Measurements from ENCODE around the gene AFMID.

DNA sequence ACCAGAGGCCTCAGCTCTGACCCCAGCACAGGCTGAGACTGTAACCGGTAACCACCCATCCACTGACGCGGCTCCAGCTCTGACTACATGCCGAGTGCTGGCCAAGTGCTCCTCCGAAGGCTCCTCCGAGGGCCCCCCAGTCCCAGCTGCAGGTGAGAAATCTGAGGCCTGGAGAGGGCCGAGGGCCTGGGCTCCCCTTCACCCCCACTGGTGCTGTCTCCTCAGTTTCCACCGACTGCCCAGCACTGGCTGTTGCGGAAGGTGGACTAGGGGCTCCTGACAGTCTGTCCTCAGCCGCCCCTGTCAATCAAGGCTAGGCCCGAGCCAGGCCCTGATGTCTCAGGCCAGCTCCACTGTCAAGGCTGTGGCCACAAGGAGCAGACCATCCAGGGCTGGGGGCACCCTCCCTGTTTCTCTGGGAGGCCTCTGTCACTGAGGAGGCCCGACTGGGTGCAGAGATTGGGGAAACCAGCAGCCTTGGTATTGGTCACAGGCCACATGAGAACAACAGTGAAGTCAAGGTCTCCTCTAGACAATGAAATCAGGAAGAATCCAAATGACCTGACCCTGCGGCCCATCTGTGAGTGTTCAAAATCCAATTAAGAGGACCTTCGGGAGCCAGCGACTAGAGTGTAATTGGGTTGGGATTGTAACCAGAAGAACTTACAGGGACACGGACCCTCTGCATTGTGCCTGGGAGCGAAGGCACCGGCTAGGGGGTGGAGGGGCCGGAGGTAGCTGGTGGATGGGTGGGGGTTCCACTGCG lies 49.4 kb downstream of the AFMID start:
- TF ChIP-seq POLR2AphosphoS5 (IDR thresholded peaks at IDR 0.05; ENCODE audit: low read depth, low read length), result no peak
- TF ChIP-seq MAFK (IDR thresholded peaks at IDR 0.05; ENCODE audit: low read depth, low read length), result no peak
- no peak for TF ChIP-seq POLR2A (IDR thresholded peaks at IDR 0.05; ENCODE audit: control extremely low read depth in 1 of 2, low read depth in 2 of 2, low read length in 2 of 2)
- TF ChIP-seq, protein P1, sequence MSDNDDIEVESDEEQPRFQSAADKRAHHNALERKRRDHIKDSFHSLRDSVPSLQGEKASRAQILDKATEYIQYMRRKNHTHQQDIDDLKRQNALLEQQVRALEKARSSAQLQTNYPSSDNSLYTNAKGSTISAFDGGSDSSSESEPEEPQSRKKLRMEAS (IDR thresholded peaks at IDR 0.05), result no peak
- TF ChIP-seq, protein P2, sequence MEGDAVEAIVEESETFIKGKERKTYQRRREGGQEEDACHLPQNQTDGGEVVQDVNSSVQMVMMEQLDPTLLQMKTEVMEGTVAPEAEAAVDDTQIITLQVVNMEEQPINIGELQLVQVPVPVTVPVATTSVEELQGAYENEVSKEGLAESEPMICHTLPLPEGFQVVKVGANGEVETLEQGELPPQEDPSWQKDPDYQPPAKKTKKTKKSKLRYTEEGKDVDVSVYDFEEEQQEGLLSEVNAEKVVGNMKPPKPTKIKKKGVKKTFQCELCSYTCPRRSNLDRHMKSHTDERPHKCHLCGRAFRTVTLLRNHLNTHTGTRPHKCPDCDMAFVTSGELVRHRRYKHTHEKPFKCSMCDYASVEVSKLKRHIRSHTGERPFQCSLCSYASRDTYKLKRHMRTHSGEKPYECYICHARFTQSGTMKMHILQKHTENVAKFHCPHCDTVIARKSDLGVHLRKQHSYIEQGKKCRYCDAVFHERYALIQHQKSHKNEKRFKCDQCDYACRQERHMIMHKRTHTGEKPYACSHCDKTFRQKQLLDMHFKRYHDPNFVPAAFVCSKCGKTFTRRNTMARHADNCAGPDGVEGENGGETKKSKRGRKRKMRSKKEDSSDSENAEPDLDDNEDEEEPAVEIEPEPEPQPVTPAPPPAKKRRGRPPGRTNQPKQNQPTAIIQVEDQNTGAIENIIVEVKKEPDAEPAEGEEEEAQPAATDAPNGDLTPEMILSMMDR (IDR thresholded peaks at IDR 0.05; ENCODE audit: control extremely low read depth in 1 of 3, insufficient read depth in 1 of 3, low read depth in 1 of 3, low read length in 3 of 3), result no peak
- no peak for TF ChIP-seq TCF12 (IDR thresholded peaks at IDR 0.05; ENCODE audit: low read depth, low read length)
- TF ChIP-seq BACH1 (IDR thresholded peaks at IDR 0.05; ENCODE audit: low read length), result no peak
- no peak for TF ChIP-seq KDM5A (IDR thresholded peaks at IDR 0.05; ENCODE audit: low read length)
- TF ChIP-seq FOSL1 (IDR thresholded peaks at IDR 0.05; ENCODE audit: insufficient read depth, low read depth, low read length), result no peak
- no peak for TF ChIP-seq TAF1 (IDR thresholded peaks at IDR 0.05; ENCODE audit: low read depth, low read length)

Measured in H1 (cell line).